ENCODE data around the gene TPD52L2. TPM values are rescaled to one million over a fixed set of nuclear protein-coding genes. Genes with fewer than 3 reads are reported as not detected.
"Not testable (repeated sequence)": the region's sequence is repeated elsewhere in the genome, so short reads cannot be mapped to it uniquely, and the experiment has no call there.

TPD52L2 gene
- polyA plus RNA-seq, 10 donors = 65.5 to 85.7 (median 77.4) TPM

DNA sequence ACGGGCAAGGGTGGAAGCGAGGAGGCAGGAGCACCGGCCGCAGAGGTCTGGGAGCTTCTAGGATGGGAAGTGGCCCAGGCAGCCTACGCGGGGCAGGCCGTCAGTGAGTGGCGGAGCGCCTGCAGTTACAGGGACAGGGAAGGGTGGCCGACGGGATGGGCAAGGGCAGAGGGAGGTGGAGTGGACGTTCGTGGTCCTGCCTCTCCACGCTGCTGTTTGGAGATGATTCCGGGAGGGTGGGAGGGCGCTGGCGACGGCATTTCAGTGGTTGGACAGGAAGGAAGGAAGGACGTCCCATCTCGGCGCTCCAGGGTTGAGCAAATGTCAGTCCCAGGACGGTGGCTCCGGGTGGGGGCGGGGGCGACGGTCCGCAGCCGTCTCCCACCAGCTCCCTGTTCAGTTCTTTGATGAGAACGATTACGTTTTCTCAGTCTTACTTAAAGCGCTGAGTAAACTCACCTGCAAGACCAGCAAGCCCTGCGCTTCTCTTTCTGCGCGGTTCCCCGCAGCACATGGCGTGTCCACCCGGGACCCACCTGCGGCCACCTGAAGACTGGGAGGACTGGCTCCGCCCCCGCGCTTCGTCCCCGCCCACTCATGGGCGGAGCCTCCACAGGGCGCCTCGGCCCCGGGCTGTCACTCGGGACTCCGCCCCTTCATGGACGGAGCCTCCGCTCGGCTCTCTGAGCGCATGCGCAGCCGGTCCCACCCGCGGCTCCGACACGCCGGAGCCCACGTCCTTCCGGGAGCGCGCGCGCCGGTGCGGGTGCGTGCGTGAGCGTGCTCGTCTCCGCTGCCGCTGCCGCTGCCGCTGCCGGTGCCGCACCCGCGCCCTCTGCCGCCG, 29.5 kb downstream of the TPD52L2 start, which contains the start of gene DNAJC5:
Gene DNAJC5 (plus strand): TSS at position 769 of the 844 bp plus-strand sequence. CDS start 33,220 bp downstream, outside the sequence.
- peak; percentile 93 to 97 (median 96) for DNase-seq

GRCh38 chr20:63895202-63895951, 30.3 kb downstream of the TPD52L2 start:
- peak in 1 of 3 donors; percentile 41 for DNase-seq

GRCh38 chr20:63895952-63896263, 30.8 kb downstream of the TPD52L2 start:
- DNase-seq = no peak

- DNase-seq = peak; percentile 24 to 70 (median 54)
These were observed 31.4 kb downstream of the TPD52L2 start for GRCh38 chr20:63896264-63897105.

DNA sequence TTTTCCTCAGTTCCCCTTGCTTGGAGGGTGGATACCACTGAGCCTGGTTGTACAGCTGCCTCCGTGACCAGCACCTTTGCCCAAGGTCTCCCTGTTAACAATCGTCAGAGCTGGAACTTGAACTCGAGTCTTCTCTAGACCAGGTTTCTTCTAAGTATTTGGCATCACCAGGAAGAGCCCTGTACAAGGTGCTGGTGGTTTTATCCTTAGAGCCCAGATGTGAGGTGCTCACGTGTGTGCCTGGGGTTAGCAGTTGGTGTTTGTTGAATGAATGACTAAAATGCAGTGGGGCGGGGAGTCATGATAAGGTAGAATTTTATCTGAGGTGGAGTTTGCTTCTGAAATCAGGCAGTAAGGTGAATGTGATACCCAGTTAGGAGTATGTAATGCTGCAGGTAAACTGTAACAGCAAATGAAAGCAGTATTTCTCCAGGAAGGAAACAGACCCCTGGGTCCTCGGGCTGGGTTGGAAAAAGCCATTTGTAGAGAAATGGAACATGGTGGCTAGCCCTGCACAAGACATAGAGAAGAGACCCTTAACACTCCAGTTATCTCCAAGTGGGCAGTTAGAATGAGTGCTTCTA, 33.0 kb downstream of the TPD52L2 start:
- DNase-seq = no peak

DNA sequence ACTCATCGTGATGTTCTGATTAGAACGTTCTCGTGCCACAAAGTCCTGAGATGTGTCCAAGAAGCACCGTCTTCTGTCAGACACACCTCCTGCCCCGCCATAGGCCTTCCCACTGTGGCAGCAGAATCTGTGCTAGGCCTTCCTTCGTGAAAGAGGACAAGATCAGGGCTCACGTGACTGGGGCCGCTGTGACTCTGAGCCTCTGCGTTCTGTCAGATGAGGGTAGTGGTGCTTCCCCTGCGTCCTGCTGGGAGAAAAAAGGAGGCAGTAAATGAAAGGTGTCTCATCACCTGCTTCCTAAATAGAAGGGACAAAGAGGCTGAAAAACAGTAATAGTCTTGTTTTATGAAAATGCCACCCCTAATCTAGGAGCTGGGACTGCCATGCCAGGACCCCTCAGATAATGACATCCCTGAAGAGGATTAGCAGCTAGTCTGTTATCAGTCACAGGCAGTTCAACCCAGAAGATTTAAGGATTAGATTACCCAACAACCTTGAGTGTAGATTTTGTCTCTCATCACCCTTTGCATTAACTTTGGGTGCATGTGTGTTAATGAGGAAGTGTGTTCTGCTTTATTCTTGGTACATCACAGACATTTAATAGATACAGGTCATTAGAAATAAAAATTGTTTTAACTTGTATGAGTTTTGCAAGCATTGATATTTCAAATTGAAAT, 34.0 kb downstream of the TPD52L2 start:
- no peak for DNase-seq

DNA sequence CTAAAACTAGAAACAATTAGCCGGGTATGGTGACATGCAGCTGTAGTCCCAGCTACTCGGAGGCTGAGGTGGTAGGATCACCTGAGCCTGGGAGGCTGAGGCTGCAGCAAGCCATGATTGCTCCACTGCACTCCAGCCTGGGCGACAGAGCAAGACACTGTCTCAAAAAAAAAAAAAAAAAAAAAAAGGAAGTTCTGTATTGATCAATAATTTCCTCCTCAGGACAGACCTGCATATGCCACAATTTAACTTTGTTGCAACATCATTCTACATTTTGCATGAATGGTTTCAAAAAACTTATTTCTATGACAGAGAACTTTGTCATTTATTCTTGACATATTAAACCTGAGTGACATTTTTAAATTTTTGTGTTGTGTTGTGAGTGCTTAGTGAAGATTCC, 35.3 kb downstream of the TPD52L2 start:
- DNase-seq = no peak

DNA sequence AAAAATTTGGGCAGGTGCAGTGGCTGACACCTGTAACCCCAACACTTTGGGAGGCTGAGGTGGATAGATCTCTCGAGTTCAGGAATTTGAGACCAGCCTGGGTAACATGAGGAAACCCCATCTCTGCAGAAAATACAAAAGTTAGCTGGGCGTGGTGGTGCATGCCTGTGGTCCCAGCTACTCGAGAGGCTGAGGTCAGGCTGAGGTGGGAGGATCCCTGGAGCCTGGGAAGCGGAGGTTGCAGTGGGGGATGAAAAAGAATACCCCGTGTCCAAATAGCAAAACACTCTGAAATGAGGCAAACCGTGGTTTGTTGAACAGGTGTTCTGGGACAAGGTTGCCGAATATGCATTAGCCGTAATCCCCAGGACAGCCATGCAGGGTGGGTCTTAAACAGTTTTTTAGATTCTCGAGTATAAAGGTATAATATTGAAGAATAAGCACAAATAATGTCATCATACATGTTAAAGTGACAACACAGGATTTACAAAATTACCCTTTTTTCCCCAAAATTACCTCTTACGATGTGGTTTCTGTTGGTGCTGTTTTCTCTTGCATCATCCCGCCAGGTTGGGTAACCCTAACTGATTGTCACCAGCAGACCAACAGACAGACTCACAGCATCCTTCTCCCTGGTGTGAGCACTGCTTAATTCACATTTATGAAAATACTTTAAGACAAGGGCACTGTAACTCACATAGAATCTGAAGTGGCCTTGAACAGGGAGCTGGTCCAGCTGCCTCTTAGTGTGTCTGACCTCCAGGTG, 38.9 kb downstream of the TPD52L2 start:
- DNase-seq = no peak

DNA sequence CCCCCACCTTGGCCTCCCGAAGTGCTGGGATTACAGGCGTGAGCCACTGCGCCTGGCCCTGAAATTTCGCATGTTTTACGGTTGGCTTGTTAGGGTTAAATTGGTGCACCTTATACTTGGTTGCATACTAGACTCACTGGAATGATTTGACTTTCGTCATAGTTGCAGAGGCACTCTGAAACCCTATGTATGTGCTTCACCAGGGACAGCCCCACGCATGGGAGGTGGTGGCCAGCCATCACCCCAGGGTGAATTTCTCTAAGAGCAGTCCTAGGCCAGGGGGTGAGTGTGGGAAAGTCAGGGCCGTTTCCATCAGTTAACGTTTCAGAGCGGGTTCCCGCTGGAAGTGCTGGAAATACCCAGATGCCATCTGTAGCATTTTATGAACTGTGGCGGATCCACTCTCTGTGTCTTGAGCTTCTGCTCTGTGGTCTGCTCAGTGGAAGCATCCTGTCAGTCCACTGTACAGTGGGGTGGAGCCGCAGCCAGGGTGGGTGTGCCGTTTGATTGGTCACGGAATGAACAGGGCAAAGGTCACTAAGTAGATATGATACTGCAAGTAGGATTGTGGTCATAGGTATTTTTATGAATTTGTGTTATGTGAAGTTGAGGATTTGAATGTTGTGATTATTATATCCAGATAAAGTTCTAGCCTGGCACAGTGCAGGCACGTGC, 43.1 kb downstream of the TPD52L2 start:
- DNase-seq = no peak

DNA sequence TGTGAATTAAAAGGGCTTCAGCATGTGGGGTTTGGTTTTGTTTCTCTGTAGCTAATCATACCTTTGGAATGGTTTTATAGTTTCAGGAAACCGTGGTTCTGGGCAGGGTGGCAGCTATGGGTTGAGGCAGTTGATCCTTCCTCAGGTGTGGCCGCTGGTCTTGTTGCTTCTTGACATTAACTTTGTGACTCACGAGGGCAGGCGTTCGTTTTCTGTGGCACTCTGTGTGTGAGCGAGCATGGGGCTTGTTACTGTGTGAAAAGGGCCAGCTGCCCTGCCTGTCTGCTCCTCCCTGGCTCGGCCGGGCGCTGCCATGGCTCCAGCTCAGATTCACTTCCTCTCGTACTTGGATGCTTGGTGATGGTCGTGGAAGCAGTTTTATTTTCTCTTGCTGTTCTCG, 46.1 kb downstream of the TPD52L2 start:
- DNase-seq = no peak

DNA sequence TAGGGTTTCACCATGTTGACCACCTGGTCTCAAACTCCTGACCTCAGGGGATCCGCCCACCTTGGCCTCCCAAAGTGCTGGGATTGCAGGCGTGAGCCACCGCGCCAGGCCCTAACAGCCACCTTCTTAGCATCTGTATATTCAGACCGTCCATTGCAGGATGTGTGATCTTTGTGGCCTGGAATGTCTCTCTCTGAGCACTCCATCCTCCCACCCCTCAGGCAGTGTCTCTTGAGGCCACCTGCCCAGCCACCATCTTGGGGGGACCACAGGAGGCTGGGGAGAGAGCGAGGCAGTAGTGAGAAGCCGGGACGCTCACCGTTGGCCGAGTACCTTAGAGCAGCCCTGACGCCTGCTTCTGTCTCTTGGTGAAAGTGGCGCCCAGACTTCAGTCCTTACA, 48.7 kb downstream of the TPD52L2 start:
- DNase-seq = no peak

- no peak for DNase-seq
These were observed 50.4 kb downstream of the TPD52L2 start for GRCh38 chr20:63915471-63915870.

- DNase-seq = not testable (repeated sequence)
These were observed 51.4 kb downstream of the TPD52L2 start for GRCh38 chr20:63916371-63916939.

GRCh38 chr20:63917811-63918210, 52.7 kb downstream of the TPD52L2 start:
- no peak for DNase-seq

DNA sequence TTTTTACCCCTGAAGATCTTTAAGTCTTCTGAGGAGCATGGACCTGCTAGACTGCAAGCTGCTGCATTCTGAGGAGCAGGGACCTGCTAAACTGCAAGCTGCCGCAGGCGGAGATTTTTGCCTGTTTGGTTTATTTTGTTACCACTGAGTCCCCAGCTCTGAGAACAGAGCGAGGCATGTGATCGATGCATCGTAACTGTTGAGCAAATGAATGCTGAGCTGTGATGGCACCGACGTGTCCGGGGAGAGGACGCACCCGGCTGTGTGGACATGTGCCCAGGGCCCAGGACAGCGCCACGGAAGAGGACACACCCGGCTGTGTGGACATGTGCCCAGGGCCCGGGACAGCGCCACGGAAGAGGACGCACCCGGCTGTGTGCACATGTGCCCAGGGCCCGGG, 54.1 kb downstream of the TPD52L2 start:
- DNase-seq = no peak

DNA sequence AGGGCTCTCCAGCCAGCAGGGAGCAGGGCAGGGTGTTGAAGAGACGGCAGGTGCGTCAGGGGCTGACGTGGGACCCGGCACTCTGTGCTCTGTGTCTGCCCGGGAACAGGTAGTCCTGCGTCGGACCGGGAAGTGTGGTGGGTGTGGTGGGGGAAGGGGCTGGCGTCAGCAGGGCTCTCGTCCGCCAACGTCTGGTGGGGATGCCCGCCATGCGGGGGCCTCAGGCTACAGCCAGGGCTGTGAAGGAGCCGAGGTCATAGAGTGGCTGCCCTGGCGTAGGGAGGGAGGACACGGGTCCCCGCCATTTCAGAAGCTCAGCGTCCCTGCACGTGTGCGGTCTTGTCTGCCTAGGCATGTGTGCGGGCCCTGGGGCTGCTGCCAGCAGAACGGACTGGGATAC, 55.2 kb downstream of the TPD52L2 start:
- no peak for DNase-seq

GRCh38 chr20:63923651-63924050, 58.6 kb downstream of the TPD52L2 start:
- peak in 2 of 3 donors; percentile 37 to 63 for DNase-seq

GRCh38 chr20:63924241-63924640, 59.2 kb downstream of the TPD52L2 start:
- no peak for DNase-seq

- DNase-seq = no peak
These were observed 61.2 kb downstream of the TPD52L2 start for GRCh38 chr20:63926298-63926697.
